ENCODE measurements around the gene FAM200C. TPM values are rescaled to one million over a fixed set of nuclear protein-coding genes. Genes with fewer than 3 reads are reported as not detected.

The FAM200C gene
- total RNA-seq: 1.6 and 3.2 TPM in 2 replicates

DNA sequence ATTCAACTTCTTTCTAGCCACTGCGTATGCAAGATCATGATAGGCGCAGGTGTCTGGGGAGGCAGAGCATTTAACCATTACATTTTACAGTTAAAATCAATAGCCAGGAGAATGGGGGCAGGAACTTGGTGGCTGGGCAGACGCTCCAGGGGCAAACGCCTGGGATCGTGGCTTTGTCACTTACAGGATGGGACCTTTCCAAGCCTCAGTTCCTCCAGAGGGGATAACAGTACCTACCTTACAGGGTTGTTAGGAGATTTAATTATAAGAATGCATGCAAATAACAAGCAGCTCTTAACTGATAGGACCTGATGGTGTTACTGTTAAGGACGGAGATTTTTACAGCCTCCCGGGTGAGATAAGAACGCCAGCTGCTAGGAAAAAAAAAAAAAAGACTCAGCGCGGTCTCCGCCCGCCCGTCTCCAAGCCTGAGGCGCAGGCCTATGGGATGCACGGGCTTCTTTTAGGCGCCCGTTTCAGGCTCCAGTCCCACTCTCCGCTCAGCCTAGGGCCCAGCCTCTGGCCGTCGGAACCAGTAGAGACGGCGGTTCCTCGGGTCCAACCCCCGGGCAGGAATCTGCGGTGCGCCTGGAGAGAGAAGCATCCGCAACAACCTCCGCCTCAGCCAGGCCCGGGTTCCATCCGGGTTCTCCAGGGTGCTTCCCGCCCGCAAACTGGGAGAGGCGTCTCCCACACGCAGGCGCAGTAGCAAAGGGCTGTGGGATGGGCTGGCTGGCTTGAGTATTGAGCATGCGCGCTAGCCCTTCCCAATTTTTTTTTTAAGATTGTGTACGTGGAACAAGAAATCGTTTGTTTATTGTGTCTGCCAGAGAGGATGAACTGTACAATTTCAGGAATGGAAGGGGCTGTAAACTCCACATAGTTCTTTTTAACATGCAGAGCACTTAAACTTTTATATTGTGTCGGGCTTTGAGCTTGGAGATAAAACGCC, at the start of gene FAM200C:
Gene FAM200C, minus strand, starts transcription at position 653 of the 952 bp plus-strand sequence. CDS start 4,564 bp downstream, outside the sequence.

DNA sequence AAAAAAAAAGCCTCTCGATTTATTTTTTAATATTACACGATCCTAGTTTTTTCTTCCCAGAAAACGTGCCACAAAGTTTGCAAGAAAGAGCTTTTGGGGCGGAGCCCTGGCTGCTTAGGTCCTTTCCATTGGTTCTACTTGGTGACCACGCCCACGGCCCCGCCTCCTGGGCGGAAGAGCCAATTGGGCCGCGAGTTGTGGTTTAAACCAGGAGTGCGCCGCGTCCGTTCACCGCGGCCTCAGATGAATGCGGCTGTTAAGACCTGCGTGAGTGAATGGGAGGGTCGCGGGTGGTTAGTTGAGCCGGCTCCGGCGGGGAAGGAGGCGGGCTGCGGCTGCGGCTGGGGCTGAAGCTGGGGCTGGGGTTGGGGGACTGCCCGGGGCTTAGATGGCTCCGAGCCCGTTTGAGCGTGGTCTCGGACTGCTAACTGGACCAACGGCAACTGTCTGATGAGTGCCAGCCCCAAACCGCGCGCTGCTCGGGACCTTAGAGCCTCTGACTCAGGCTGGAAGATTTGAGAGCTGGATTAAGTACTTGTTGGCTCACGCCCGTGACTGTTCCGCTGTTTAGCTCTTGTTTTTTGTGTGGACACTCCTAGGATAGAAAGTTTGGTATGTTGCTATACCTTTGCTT, 21.9 kb upstream of the FAM200C start, which contains the start of gene PTTG1:
Gene PTTG1, plus strand, starts transcription at position 231 of the 634 bp plus-strand sequence. CDS start 458 bp downstream, outside the sequence.

DNA sequence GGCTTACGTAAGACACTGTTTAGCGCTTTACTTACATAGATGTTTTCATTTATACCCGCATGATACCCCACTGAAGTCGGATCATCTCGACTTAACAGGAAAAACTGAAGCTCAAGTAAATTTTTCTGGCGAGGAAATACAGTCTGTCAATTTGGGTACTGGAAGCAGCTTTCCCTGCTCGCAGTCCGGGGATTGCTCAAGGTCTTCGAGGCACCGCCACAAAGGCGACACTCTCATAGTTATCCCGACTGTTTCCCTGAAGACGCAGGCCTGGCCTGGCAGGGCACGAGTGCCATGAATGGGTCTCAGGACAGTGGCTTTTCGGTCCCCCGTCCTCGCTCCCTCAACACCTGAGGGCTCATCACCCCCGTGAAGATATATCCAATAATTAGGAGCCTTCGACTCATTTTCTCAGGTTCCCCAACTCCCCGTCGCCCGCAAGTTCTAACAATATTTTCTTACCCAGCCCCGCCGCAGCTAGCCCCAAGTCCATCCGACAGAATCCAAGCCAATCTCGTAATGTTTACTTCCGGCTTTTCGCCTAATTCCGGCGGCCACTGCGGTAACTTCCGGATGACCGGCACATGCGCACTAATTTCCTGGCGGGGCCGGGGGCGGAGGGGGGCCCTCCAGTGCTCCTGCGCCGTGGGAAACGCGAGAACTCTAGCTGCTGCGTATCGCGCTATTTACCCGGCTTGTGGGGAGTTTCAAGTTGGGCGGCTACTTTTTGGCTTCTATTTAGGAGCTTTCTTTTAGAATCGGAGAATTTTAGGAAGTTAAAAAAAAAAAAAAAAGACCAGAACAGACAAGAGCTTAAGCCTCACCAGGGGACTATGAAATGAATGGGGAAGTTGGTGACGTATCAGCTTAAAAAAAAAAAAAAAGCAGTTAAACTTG, 19.0 kb upstream of the FAM200C start, which contains the start of gene SLU7:
Gene SLU7, minus strand, starts transcription at position 521 of the 897 bp plus-strand sequence. CDS start 3,787 bp downstream, outside the sequence.

DNA sequence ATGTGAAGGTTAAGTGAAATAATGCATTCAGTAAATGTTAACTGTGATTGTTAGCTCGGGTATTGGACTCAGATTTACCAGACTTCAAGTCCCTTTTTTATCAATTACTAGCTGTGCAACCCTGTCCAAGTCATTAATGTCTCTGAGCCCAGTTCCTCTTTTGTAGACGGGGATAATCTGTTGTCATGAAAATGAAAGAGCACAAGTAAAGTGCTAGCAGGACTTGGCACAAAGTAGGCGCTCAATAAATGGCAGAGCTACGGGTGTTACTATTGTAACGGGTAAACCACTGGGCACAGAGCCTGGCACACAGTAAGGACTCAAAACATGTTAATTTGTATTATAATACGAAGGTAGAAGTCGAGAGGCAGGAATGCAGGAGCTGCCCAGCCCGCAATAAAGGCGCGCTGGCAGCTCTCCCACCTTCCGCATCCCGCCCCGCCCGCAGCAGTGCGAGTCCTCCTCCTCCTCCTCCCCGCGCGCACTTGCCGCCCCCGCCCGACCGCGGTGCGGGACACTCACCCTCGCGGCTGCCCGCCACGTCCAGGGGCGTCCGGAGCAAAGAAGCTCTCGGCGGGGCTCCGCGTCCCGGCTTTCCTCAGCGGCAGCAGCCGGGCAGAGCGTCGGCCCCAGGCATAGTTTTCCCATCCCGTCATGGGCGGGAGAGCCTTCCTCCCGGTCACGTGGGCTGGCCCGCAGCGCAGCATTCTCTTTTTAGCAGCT, 29.7 kb downstream of the FAM200C start, which contains the start of gene C1QTNF2:
Gene C1QTNF2, minus strand, starts transcription at position 637 of the 723 bp plus-strand sequence. CDS start 15,615 bp downstream, outside the sequence.

Other genes with a start within 250 kb of the FAM200C start
- gene FABP6, start 170.5 kb downstream of the FAM200C start, total RNA-seq: not detected in 2 replicates
- 4.0 and 6.6 TPM in 2 replicates for gene CCNJL, start 87.5 kb downstream of the FAM200C start, total RNA-seq
- gene C1QTNF2, start 29.4 kb downstream of the FAM200C start, total RNA-seq: under 0.01 and 0.11 TPM in 2 replicates
- 64.3 and 72.5 TPM in 2 replicates for gene SLU7, start 19.0 kb upstream of the FAM200C start, total RNA-seq
- 26.3 and 38.9 TPM in 2 replicates for gene PTTG1, start 21.8 kb upstream of the FAM200C start, total RNA-seq